ENCODE results near the gene FOXP1.

Gene FOXP1

GRCh38 chr3:71008350-71008935 is 575.1 kb downstream of the FOXP1 start:
- Histone ChIP-seq H3K4me1 (ENCODE audit: insufficient read depth, poor library complexity, severe bottlenecking) (peaks cover 48% of the 10 kb centered on the region), H3K27me3 (ENCODE audit: insufficient read depth, poor library complexity, severe bottlenecking) (no peaks in the 10 kb centered on the region), H3K27ac (ENCODE audit: poor library complexity, severe bottlenecking) (peak overlapping the region; percentile 76), H3K4me3 (ENCODE audit: severe bottlenecking) (no peak overlapping the region), H3K9me3 (ENCODE audit: severe bottlenecking) (no peaks in the 10 kb centered on the region), H3K36me3 (ENCODE audit: low read depth) (peaks cover 11% of the 10 kb centered on the region)
- ATAC-seq (ENCODE audit: low read depth) (no peak), DNase-seq (ENCODE audit: low spot score) (no peak)
- TF ChIP-seq CTCF (IDR thresholded peaks at IDR 0.05; ENCODE audit: poor library complexity, severe bottlenecking), result no peak

DNA sequence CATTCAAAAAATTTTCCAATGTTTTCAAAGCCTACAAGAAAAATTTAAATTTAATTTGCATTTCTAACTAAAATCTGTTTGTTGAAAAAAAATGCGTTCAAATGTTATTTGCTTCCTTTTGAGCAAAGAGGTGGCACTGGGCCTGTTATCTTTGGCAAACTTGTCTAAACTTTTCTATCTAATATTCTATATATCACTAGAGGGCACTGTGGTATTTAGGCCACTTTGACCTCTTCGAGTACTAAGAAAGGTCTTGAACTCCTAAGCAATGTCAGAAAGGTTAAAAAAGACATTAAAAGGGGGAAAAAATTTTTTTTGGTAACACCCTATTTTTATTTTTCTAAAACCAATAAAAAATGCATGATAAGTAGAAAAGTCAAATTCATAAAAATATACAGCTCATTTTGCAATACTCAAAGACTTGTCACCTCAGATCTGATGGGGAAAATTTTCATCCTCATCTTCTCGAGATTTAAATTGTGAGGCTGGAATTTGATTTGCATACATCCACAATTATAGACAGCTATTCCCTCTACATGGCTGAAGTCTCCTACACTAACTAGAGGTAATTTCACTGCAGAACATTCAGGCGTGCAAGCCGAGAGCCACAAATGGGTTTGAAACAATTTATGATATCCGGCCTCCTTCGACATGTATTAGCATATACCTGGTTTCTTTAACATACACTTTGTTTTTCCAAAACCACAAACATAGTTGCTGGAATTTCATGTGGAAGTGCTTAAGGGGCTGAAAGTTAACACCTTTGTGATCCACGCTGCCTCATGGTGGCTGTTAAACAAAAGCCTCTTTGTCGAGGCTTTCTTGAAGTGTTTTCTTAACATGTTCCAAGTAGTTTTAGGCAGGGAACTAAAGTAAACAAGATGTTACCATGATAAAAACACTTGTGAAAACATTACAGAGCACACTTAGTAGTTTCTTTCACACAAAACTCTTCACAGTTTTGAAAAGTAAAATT is 576.4 kb downstream of the FOXP1 start:
- H3K4me1 ChIP-seq (ENCODE audit: insufficient read depth, poor library complexity, severe bottlenecking), result peaks cover 38% of the 10 kb centered on the region
- peak overlapping the region; percentile 76 for H3K27ac ChIP-seq (ENCODE audit: poor library complexity, severe bottlenecking)
- ATAC-seq (ENCODE audit: low read depth), result peak; percentile 81
- peak; percentile 90 for TF ChIP-seq CTCF (IDR thresholded peaks at IDR 0.05; ENCODE audit: poor library complexity, severe bottlenecking)
- no peaks in the 10 kb centered on the region for H3K36me3 ChIP-seq (ENCODE audit: low read depth)
- H3K27me3 ChIP-seq (ENCODE audit: insufficient read depth, poor library complexity, severe bottlenecking), result no peaks in the 10 kb centered on the region
- no peak for DNase-seq (ENCODE audit: low spot score)
- no peak overlapping the region for H3K4me3 ChIP-seq (ENCODE audit: severe bottlenecking)
- no peaks in the 10 kb centered on the region for H3K9me3 ChIP-seq (ENCODE audit: severe bottlenecking)

- DNase-seq (ENCODE audit: low spot score) (no peak), ATAC-seq (ENCODE audit: low read depth) (no peak)
- no peaks in the 10 kb centered on the region for H3K36me3 ChIP-seq (ENCODE audit: low read depth)
- H3K9me3 ChIP-seq (ENCODE audit: severe bottlenecking), result no peaks in the 10 kb centered on the region
- H3K27ac ChIP-seq (ENCODE audit: poor library complexity, severe bottlenecking), result peak overlapping the region; percentile 76
- no peak for TF ChIP-seq CTCF (IDR thresholded peaks at IDR 0.05; ENCODE audit: poor library complexity, severe bottlenecking)
- peaks cover 25% of the 10 kb centered on the region for H3K4me1 ChIP-seq (ENCODE audit: insufficient read depth, poor library complexity, severe bottlenecking)
- H3K4me3 ChIP-seq (ENCODE audit: severe bottlenecking), result no peak overlapping the region
- no peaks in the 10 kb centered on the region for H3K27me3 ChIP-seq (ENCODE audit: insufficient read depth, poor library complexity, severe bottlenecking)
These were observed 577.7 kb downstream of the FOXP1 start for GRCh38 chr3:71005702-71006321.

DNA sequence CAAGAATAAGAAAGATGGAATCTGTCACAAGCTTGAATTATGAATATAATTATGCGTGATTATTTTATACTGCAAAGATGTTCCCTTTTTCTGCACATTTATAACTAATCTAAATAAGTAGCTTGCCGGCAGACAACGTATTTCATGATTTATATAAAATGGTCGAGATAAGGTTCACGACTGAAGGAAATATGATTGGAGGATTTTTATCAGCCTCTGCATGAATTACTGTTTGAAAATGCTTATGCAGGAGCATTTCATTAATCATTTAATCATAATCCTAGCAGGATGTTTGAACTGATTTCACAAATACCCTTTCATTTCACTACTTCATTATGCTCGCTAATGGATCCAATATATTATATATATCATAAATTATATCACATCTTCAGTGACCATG is 580.0 kb downstream of the FOXP1 start:
- Histone ChIP-seq H3K27ac (ENCODE audit: poor library complexity, severe bottlenecking) (no peak overlapping the region), H3K27me3 (ENCODE audit: insufficient read depth, poor library complexity, severe bottlenecking) (no peaks in the 10 kb centered on the region), H3K36me3 (ENCODE audit: low read depth) (peaks cover 19% of the 10 kb centered on the region), H3K4me3 (ENCODE audit: severe bottlenecking) (no peak overlapping the region), H3K4me1 (ENCODE audit: insufficient read depth, poor library complexity, severe bottlenecking) (peaks cover 35% of the 10 kb centered on the region), H3K9me3 (ENCODE audit: severe bottlenecking) (no peaks in the 10 kb centered on the region)
- no peak for TF ChIP-seq CTCF (IDR thresholded peaks at IDR 0.05; ENCODE audit: poor library complexity, severe bottlenecking)
- no peak for DNase-seq (ENCODE audit: low spot score)
- no peak for ATAC-seq (ENCODE audit: low read depth)
